T-helper 2 cell treated with Interferon-gamma antibody and Interleukin-4, amounts not matched to agents 5 μg/mL and 100 μg/mL, for 36 hours (primary cell): Measurements from ENCODE around the gene TRAM2.

Source experiments
- DNase-seq: peaks from one replicate; pipeline ENCODE4 v3.0.0; 2021; ENCODE audit warnings: low spot score
- H3K27ac Mint-ChIP-seq: one replicate; pipeline ENCODE4 v1.8.0; 2021; ENCODE audit warnings: mild to moderate bottlenecking, mixed read lengths
- H3K27me3 Mint-ChIP-seq: one replicate; pipeline ENCODE4 v1.8.0; 2021; ENCODE audit warnings: low read depth, mixed read lengths
- H3K36me3 Mint-ChIP-seq: one replicate; pipeline ENCODE4 v1.8.0; 2021; ENCODE audit warnings: low read depth, mixed read lengths
- H3K4me1 Mint-ChIP-seq: one replicate; pipeline ENCODE4 v1.8.0; 2021; ENCODE audit warnings: low read depth, mixed read lengths
- H3K4me3 Mint-ChIP-seq: one replicate; pipeline ENCODE4 v1.8.0; 2022; ENCODE audit warnings: mild to moderate bottlenecking, moderate library complexity, mixed read lengths
- H3K9me3 Mint-ChIP-seq: one replicate; pipeline ENCODE4 v1.8.0; 2021; ENCODE audit warnings: mixed read lengths

Gene TRAM2

GRCh38 chr6:52570291-52570700 lies 6.6 kb downstream of the TRAM2 start:
- Mint-ChIP-seq H3K27me3 (no peaks in the 10 kb centered on the region), H3K9me3 (no peaks in the 10 kb centered on the region), H3K4me1 (peaks cover 43% of the 10 kb centered on the region), H3K27ac (no peak overlapping the region), H3K36me3 (peaks cover 7% of the 10 kb centered on the region), H3K4me3 (no peak overlapping the region)
- DNase-seq = no peak

DNA sequence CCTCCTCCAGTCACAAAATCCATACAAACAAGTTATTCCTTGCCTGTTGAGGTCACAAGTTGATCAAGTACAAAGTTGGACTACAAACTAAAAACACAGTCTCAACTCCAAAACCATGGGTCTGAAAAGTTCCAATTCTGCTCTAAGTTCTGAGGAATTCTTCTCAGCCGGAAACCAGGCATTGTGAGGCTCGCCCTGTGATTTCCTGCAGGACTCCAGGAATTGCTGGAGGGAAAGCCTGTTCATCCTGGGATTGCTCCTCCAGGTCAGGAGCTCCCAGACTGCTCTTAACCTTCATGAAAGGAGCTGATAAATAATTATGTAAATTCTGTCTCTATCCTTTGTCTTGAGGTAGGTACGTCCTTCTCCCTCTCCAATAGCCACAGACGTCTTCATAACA lies 8.5 kb downstream of the TRAM2 start:
- Mint-ChIP-seq H3K4me1 (peaks cover 32% of the 10 kb centered on the region), H3K36me3 (peaks cover 3% of the 10 kb centered on the region), H3K27ac (no peak overlapping the region), H3K9me3 (no peaks in the 10 kb centered on the region), H3K4me3 (no peak overlapping the region), H3K27me3 (no peaks in the 10 kb centered on the region)
- no peak for DNase-seq

DNA sequence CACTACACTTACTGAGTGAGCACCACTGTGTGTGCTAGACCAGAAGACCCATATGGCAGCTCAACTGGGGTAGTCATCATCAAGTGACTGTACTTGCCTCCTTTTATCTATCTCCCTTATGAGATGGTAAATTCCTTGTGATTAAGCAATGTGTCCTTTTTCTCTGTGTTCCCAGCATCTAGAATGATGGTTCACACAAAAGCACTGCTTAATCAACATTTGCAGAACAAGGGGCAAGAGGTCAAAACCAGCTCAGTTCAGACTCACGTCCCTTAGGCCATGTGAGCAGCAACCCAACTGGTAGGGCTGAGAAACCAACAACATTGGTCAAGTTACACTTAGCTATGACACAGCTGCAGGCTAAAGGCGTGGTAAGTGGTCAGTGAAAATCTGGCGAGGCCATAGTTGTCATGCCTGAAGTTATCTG lies 10.0 kb downstream of the TRAM2 start:
- Mint-ChIP-seq H3K27me3 (no peaks in the 10 kb centered on the region), H3K36me3 (no peaks in the 10 kb centered on the region), H3K9me3 (no peaks in the 10 kb centered on the region), H3K4me1 (peaks cover 27% of the 10 kb centered on the region), H3K4me3 (no peak overlapping the region), H3K27ac (no peak overlapping the region)
- DNase-seq = no peak

DNA sequence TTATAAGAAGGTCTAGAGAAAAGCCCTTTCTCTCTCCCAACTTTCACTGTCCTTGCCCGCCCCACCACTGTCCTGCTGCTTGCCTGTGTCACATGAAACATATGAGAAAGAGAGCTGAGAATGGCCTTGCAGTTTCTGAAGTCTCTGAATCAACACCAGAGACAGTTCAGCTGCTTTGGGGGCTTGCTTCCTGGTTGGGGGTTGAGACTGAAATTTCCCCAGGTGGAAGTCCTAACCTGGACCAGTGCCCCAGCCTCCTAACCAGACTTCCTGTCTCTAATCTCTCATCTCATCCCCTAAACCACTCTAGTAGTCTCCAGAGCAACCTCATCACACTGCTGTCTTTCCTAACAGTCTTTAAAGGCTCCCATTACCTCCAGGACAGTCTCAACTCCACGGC lies 10.7 kb downstream of the TRAM2 start:
- H3K27ac Mint-ChIP-seq = no peak overlapping the region
- no peaks in the 10 kb centered on the region for H3K9me3 Mint-ChIP-seq
- peaks cover 24% of the 10 kb centered on the region for H3K4me1 Mint-ChIP-seq
- H3K36me3 Mint-ChIP-seq = no peaks in the 10 kb centered on the region
- no peak for DNase-seq
- H3K27me3 Mint-ChIP-seq = no peaks in the 10 kb centered on the region
- H3K4me3 Mint-ChIP-seq = no peak overlapping the region

- Mint-ChIP-seq H3K4me1 (peaks cover 23% of the 10 kb centered on the region), H3K9me3 (no peaks in the 10 kb centered on the region), H3K36me3 (no peaks in the 10 kb centered on the region), H3K4me3 (no peak overlapping the region), H3K27me3 (no peaks in the 10 kb centered on the region), H3K27ac (no peak overlapping the region)
- no peak for DNase-seq
Measured at GRCh38 chr6:52564856-52565255, 12.0 kb downstream of the TRAM2 start.

- H3K27ac Mint-ChIP-seq = no peak overlapping the region
- H3K36me3 Mint-ChIP-seq = no peaks in the 10 kb centered on the region
- H3K4me1 Mint-ChIP-seq = peaks cover 23% of the 10 kb centered on the region
Measured at GRCh38 chr6:52562911-52563310, 13.9 kb downstream of the TRAM2 start.

DNA sequence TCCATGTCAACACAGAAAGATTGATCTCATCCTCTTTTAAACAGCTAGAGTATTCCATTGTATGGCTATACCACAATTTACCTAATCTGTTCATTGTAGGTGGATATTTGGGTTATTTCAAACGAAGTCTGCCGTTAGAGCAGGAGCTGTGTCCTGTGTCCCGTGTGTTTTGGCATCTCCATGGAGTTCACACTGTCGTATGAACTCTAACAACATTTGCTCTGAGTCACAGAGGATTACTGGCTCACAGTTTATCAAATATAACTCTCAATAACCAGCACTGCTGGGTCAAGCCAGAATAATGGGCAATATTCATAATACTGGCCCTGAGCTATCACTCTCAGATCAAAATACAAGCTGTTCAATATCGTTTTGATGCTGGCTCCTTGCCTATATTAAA lies 16.4 kb downstream of the TRAM2 start:
- no peak overlapping the region for H3K27ac Mint-ChIP-seq
- no peaks in the 10 kb centered on the region for H3K27me3 Mint-ChIP-seq
- H3K4me3 Mint-ChIP-seq = no peak overlapping the region
- no peaks in the 10 kb centered on the region for H3K36me3 Mint-ChIP-seq
- no peaks in the 10 kb centered on the region for H3K9me3 Mint-ChIP-seq
- H3K4me1 Mint-ChIP-seq = peaks cover 12% of the 10 kb centered on the region
- DNase-seq = no peak

More at GRCh38 chr6:52562911-52563310, 13.9 kb downstream of the TRAM2 start:
- Mint-ChIP-seq H3K4me3 (no peak overlapping the region), H3K9me3 (no peaks in the 10 kb centered on the region), H3K27me3 (no peaks in the 10 kb centered on the region)
- no peak for DNase-seq

DNA sequence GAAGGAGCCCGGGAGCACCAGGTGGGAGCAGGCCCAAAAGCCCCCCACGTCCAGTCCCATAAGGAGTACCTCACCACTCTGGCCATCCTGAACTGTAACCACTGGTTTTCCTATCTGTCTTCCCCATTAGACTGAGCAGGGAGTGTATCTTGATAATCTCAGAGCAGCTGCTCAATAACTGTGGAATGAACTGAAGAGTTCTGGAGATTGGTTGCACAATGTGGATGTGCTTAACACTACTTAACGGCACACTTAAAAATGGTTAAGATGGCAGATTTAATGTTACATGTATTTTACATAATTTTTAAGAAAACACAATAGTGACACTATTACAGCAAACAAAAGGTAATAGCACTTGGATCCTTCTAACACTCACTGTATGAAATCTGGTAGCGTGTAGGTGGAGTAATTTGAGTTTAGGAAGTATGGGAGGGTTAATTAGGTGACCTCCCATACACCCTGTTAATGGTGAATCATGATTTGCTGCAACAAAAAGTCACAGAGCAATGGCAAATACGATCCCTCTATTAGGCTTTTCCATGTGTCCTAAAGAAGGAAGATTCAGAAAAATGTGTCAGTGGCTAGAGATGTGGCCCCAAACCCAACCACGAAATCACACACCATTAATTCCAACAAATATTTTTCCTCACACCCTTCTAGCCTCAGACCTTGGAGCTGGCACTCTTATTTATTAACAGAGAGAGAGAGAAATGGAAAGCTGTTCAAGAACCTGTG lies 18.4 kb downstream of the TRAM2 start:
- no peaks in the 10 kb centered on the region for H3K36me3 Mint-ChIP-seq
- DNase-seq = no peak
- no peak overlapping the region for H3K27ac Mint-ChIP-seq

DNA sequence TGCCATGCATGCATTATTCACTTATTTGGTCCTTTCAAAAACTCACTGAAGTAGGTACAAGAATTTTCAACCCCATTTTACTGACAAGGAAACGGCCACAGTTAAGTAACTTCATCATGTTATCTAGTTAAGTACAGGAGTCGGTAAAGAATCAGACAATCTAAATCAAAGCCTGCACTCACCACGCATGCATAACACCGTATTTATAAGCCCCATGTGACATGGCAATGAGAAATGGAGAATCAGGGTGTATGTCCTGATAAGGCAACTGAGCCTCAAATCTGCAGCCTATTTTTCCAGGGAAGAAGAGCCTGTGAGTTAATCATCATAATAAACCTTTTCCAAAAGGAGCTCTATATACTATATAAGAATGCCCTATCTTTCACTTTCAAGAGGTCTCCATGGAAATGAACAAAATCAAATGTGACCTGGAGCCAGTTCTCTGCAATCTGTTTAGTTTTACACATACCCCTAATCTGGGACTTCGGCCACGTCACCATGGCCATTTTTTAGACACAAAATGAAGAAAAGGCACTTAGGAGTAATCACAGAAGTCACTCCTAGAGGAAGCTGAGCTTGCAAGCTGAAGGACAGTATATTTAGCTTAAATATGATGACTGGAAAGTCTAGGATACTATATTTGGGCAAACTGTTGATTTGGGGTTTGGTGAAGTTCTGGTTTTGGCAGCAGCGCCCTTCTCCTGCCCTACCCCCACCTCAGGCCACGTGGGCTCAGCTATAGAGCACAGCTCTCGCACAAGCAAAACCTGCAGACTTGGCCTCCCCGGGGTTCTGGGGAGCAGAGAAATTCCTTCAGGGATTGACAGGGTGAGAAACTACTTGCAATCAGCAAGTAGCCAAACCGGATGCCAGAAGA lies 19.2 kb downstream of the TRAM2 start:
- no peak for DNase-seq
- Mint-ChIP-seq H3K9me3 (no peaks in the 10 kb centered on the region), H3K4me3 (no peak overlapping the region), H3K36me3 (no peaks in the 10 kb centered on the region), H3K4me1 (peaks cover 3% of the 10 kb centered on the region), H3K27ac (no peak overlapping the region), H3K27me3 (no peaks in the 10 kb centered on the region)

More for the DNA sequence above, 18.4 kb downstream of the TRAM2 start:
- Mint-ChIP-seq H3K27me3 (no peaks in the 10 kb centered on the region), H3K4me3 (no peak overlapping the region), H3K4me1 (peaks cover 6% of the 10 kb centered on the region), H3K9me3 (no peaks in the 10 kb centered on the region)

GRCh38 chr6:52555518-52556233 lies 21.2 kb downstream of the TRAM2 start:
- DNase-seq = no peak
- Mint-ChIP-seq H3K9me3 (no peaks in the 10 kb centered on the region), H3K27me3 (no peaks in the 10 kb centered on the region), H3K27ac (no peak overlapping the region), H3K4me1 (peaks cover 14% of the 10 kb centered on the region), H3K36me3 (no peaks in the 10 kb centered on the region), H3K4me3 (no peak overlapping the region)

DNA sequence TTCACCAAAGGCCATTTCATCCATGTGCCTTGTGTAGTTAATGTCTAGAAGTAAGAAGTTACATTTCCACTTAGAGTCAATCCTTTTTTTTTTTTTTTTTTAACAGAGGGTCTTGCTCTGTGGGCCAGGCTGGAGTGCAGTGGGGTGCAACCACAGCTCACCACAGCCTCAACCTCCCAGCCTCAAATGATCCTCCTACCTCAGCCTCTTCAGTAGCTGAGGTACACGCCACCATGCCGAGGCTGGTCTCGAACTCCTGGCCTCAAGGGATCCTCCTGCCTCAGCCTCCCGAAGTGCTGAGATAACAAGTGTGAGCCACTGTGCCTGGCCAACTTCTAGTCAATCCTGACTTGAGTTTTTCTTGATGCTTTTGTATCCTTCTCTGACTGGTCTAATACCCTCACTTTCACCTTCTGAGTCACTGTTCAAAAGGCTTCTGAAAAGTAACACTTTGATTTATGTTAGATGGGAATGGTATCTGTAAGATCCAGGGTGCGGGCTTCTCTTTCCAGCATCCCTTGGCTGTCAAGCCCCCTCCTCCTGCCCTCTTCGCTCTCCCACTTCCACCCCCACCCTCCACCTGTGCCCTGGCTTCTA lies 22.1 kb downstream of the TRAM2 start:
- H3K36me3 Mint-ChIP-seq = no peaks in the 10 kb centered on the region
- H3K27ac Mint-ChIP-seq = no peak overlapping the region
- no peak for DNase-seq
- peaks cover 17% of the 10 kb centered on the region for H3K4me1 Mint-ChIP-seq
- no peaks in the 10 kb centered on the region for H3K27me3 Mint-ChIP-seq
- no peak overlapping the region for H3K4me3 Mint-ChIP-seq
- H3K9me3 Mint-ChIP-seq = no peaks in the 10 kb centered on the region

GRCh38 chr6:52553719-52554118 lies 23.1 kb downstream of the TRAM2 start:
- H3K27me3 Mint-ChIP-seq = no peaks in the 10 kb centered on the region
- no peak overlapping the region for H3K27ac Mint-ChIP-seq
- DNase-seq = no peak
- H3K9me3 Mint-ChIP-seq = no peaks in the 10 kb centered on the region
- H3K4me3 Mint-ChIP-seq = no peak overlapping the region
- peaks cover 17% of the 10 kb centered on the region for H3K4me1 Mint-ChIP-seq
- no peaks in the 10 kb centered on the region for H3K36me3 Mint-ChIP-seq

DNA sequence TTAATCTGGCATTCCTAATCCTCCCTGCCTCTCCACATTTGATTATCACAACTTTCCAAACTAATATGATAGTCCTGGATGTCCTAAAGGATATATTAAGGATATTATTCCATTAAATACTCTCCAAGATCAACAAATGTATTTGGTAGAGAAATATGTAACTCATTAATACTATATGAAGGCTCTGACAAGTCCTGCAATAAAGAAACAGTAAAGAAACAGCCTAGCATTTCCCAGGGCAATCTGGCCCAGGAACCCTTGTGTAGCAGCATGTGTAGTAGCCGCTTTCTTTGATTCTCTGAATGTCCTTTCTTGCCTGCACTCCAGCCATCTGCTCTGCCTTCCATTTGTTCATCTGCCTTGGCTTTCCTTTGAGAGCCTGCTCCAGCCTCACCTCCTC lies 23.7 kb downstream of the TRAM2 start:
- Mint-ChIP-seq H3K4me3 (no peak overlapping the region), H3K9me3 (no peaks in the 10 kb centered on the region), H3K27ac (no peak overlapping the region), H3K4me1 (peaks cover 17% of the 10 kb centered on the region), H3K27me3 (no peaks in the 10 kb centered on the region), H3K36me3 (no peaks in the 10 kb centered on the region)
- no peak for DNase-seq

GRCh38 chr6:52552278-52552643 lies 24.6 kb downstream of the TRAM2 start:
- no peaks in the 10 kb centered on the region for H3K27me3 Mint-ChIP-seq
- H3K27ac Mint-ChIP-seq = no peak overlapping the region
- no peaks in the 10 kb centered on the region for H3K9me3 Mint-ChIP-seq
- H3K4me1 Mint-ChIP-seq = peaks cover 14% of the 10 kb centered on the region
- no peaks in the 10 kb centered on the region for H3K36me3 Mint-ChIP-seq
- no peak for DNase-seq
- H3K4me3 Mint-ChIP-seq = no peak overlapping the region
